SK-N-SH (cell line): ENCODE results near the gene PCOLCE2. TPM values are rescaled to one million over a fixed set of nuclear protein-coding genes. Genes with fewer than 3 reads are reported as not detected.

Experiments
- CTCF ChIA-PET: fragments of 300-600, 350-600 bp; formaldehyde crosslinking; extraction: SDS; loops from one replicate; lab custom pipeline; 2021; lab: Yijun Ruan, JAX
- POLR2A ChIA-PET: fragments of 350-600 bp; sonication (Branson Sonifier 250); formaldehyde crosslinking; extraction: SDS; loops from one replicate; lab custom pipeline; 2020; ENCODE audit warnings: antibody characterized with exemption, inconsistent platforms; lab: Yijun Ruan, JAX
- DNase-seq: peaks from one replicate; pipeline ENCODE4 v3.0.0; 2012
- H2AFZ ChIP-seq: fragments of 200-600 bp; sonication (generic); 2 replicates; pipeline ENCODE4 v1.8.1; 2016; ENCODE audit warnings: antibody characterized with exemption, mild to moderate bottlenecking, low read depth
- H3F3A ChIP-seq: fragments of 200-600 bp; sonication (generic); replicated peaks from 2 replicates; pipeline ENCODE3; 2016; ENCODE audit warnings: antibody characterized with exemption, mild to moderate bottlenecking; ENCODE audit not compliant: insufficient read depth
- H3K27ac ChIP-seq, 2 experiments: fragments of 200-500 bp in 1 of 2; fragments of 200-600 bp in 1 of 2; sonication (Bioruptor generic) in 1 of 2; sonication (generic), shearing (Covaris generic) in 1 of 2; 2 replicates each; pipeline versions ENCODE4 v1.5.1 to v1.6.1; 2014 to 2016; ENCODE audit warnings: low read depth in 2 of 2, inconsistent platforms in 1 of 2, low read length in 1 of 2, mild to moderate bottlenecking in 1 of 2, mixed read lengths in 1 of 2
- H3K27me3 ChIP-seq: fragments of 200-600 bp; sonication (generic), shearing (Covaris generic); 2 replicates; pipeline ENCODE4 v1.6.1; 2016; ENCODE audit warnings: mixed run types; ENCODE audit not compliant: insufficient read depth
- H3K36me3 ChIP-seq, 2 experiments: fragments of 200-500 bp in 1 of 2; fragments of 200-600 bp in 1 of 2; sonication (Bioruptor generic) in 1 of 2; sonication (generic) in 1 of 2; replicated peaks in 1 of 2; 2 replicates each; pipeline versions ENCODE3 to v1.5.1; 2014 to 2016; ENCODE audit warnings: low read length in 1 of 2, mild to moderate bottlenecking in 1 of 2; ENCODE audit not compliant: insufficient read depth in 2 of 2, control insufficient read depth in 1 of 2
- H3K4me1 ChIP-seq, 2 experiments: fragments of 200-500 bp in 1 of 2; fragments of 200-600 bp in 1 of 2; sonication (Bioruptor generic) in 1 of 2; sonication (generic), shearing (Covaris generic) in 1 of 2; 2 replicates each; pipeline versions ENCODE4 v1.5.1 to v1.6.1; 2014 to 2016; ENCODE audit warnings: low read depth in 1 of 2, low read length in 1 of 2, mixed run types in 1 of 2; ENCODE audit not compliant: insufficient read depth in 2 of 2, control insufficient read depth in 1 of 2
- H3K4me2 ChIP-seq: fragments of 200-600 bp; sonication (generic), shearing (Covaris generic); 2 replicates; pipeline ENCODE4 v1.6.1; 2017; ENCODE audit warnings: mixed run types
- H3K4me3 ChIP-seq, 2 experiments: fragments of 200-500 bp in 1 of 2; fragments of 200-600 bp in 1 of 2; sonication (Bioruptor generic) in 1 of 2; sonication (generic), shearing (Covaris generic) in 1 of 2; 2 replicates each; pipeline versions ENCODE4 v1.5.1 to v1.8.1; 2014 to 2016; ENCODE audit warnings: low read depth in 2 of 2, inconsistent platforms in 1 of 2, low read length in 1 of 2, mild to moderate bottlenecking in 1 of 2, mixed read lengths in 1 of 2, moderate library complexity in 1 of 2
- H3K79me2 ChIP-seq: fragments of 200-600 bp; sonication (generic); 2 replicates; pipeline ENCODE4 v1.8.1; 2017; ENCODE audit warnings: mild to moderate bottlenecking; ENCODE audit not compliant: insufficient read depth
- H3K9ac ChIP-seq: fragments of 200-600 bp; sonication (generic); 2 replicates; pipeline ENCODE4 v1.6.1; 2017; ENCODE audit warnings: mixed run types
- H3K9me2 ChIP-seq: fragments of 200-600 bp; sonication (generic); 2 replicates; pipeline ENCODE4 v1.6.1; 2017; ENCODE audit warnings: mixed run types
- H3K9me3 ChIP-seq: fragments of 200-600 bp; sonication (generic); 2 replicates; pipeline ENCODE4 v1.6.1; 2017; ENCODE audit warnings: mixed run types, mild to moderate bottlenecking, moderate library complexity
- H4K20me1 ChIP-seq: fragments of 200-600 bp; sonication (generic); 2 replicates; pipeline ENCODE4 v1.6.1; 2017; ENCODE audit warnings: mild to moderate bottlenecking, mixed run types; ENCODE audit not compliant: insufficient read depth
- CHD2 ChIP-seq: fragments of 150-350 bp; IDR thresholded peaks from 2 replicates; pipeline ENCODE4 v1.6.1; 2018; ENCODE audit warnings: low read length; ENCODE audit not compliant: partially characterized antibody
- CTCF ChIP-seq: fragments of 200-600 bp; sonication (generic); IDR thresholded peaks from 2 replicates; pipeline ENCODE4 v1.6.1; 2017; ENCODE audit warnings: antibody characterized with exemption, mild to moderate bottlenecking, moderate library complexity
- EP300 ChIP-seq, 2 experiments: IDR thresholded peaks; 2 replicates each; pipeline versions ENCODE4 v1.4.0 to v1.6.1; 2012; ENCODE audit warnings: borderline replicate concordance in 1 of 2, low read depth in 1 of 2, low read length in 1 of 2
- FOSL2 ChIP-seq: IDR thresholded peaks from 2 replicates; pipeline ENCODE4 v1.4.0; 2012; ENCODE audit warnings: low read depth, mild to moderate bottlenecking, moderate library complexity, borderline replicate concordance
- FOXJ3 ChIP-seq: sonication (generic); formaldehyde crosslinking; IDR thresholded peaks from 2 replicates; pipeline ENCODE4 v1.5.1; 2020; ENCODE audit warnings: mild to moderate bottlenecking, missing genetic modification reagents
- GABPA ChIP-seq: IDR thresholded peaks from 2 replicates; pipeline ENCODE4 v1.4.0; 2012; ENCODE audit warnings: low read depth, mild to moderate bottlenecking
- GATA2 ChIP-seq: sonication (generic); formaldehyde crosslinking; IDR thresholded peaks from 2 replicates; pipeline ENCODE4 v1.5.0; 2020; ENCODE audit warnings: mild to moderate bottlenecking, missing genetic modification reagents
- JUND ChIP-seq: IDR thresholded peaks from 2 replicates; pipeline ENCODE4 v1.4.0; 2012
- MEF2A ChIP-seq: IDR thresholded peaks from 2 replicates; pipeline ENCODE4 v1.4.0; 2012; ENCODE audit warnings: low read depth, borderline replicate concordance
- MXI1 ChIP-seq: IDR thresholded peaks from 2 replicates; pipeline ENCODE4 v1.6.1; 2012; ENCODE audit warnings: mild to moderate bottlenecking, low read depth, low read length, improper control_type of control experiment
- NRF1 ChIP-seq: IDR thresholded peaks from 2 replicates; pipeline ENCODE4 v1.6.1; 2012; ENCODE audit warnings: low read depth, mild to moderate bottlenecking, low read length
- POLR2AphosphoS5 ChIP-seq: IDR thresholded peaks from 2 replicates; pipeline ENCODE4 v1.6.1; 2012; ENCODE audit warnings: low read depth, low read length
- RAD21 ChIP-seq: IDR thresholded peaks from 2 replicates; pipeline ENCODE4 v1.6.1; 2012; ENCODE audit warnings: mild to moderate bottlenecking, low read length
- RCOR1 ChIP-seq: fragments of 150-350 bp; IDR thresholded peaks from 2 replicates; pipeline ENCODE4 v1.6.1; 2017; ENCODE audit warnings: antibody characterized with exemption, low read length
- RFX5 ChIP-seq: IDR thresholded peaks from 2 replicates; pipeline ENCODE4 v1.6.1; 2012; ENCODE audit warnings: mild to moderate bottlenecking, improper control_type of control experiment, low read length
- TAF1 ChIP-seq: IDR thresholded peaks from 2 replicates; pipeline ENCODE4 v1.6.1; 2012; ENCODE audit warnings: low read depth, mild to moderate bottlenecking, low read length, moderate library complexity, borderline replicate concordance
- TEAD4 ChIP-seq: IDR thresholded peaks from 2 replicates; pipeline ENCODE4 v1.4.0; 2012; ENCODE audit warnings: mild to moderate bottlenecking, borderline replicate concordance; ENCODE audit not compliant: insufficient read depth
- WGBS: methylation state at CpG from one replicate; pipeline ENCODE4 v1.1.6; 2017; ENCODE audit warnings: low lambda C conversion rate; 5-methylcytosine and 5-hydroxymethylcytosine counted together
- polyA plus RNA-seq, 3 experiments: library from polyadenylated mRNA; depleted of rRNA; stranded (reverse); fragments of >200 nt; gene quantifications; 2 replicates each; pipeline ENCODE4 v1.2.3, GENCODE V29; 2012
- TF ChIP-seq, protein P1 (sequence below): IDR thresholded peaks from 2 replicates; pipeline ENCODE4; 2012
- TF ChIP-seq, protein P2 (sequence below): IDR thresholded peaks from 2 replicates; pipeline ENCODE4 v1.4.0; 2012; ENCODE audit warnings: low read depth, borderline replicate concordance
- TF ChIP-seq, protein P3 (sequence below): IDR thresholded peaks from 2 replicates; pipeline ENCODE4 v1.4.0; 2012; ENCODE audit warnings: low read depth
- TF ChIP-seq, protein P4 (sequence below): fragments of 150-350 bp; IDR thresholded peaks from 2 replicates; pipeline ENCODE4 v1.6.1; 2016; ENCODE audit warnings: mild to moderate bottlenecking, low read depth, low read length

Gene PCOLCE2
- polyA plus RNA-seq, 1 of the 3 experiments (the other 2 are of a cell fraction), result 22.2 TPM

- H3K27me3 ChIP-seq, result no peaks in the 10 kb centered on the region
- no peaks in the 10 kb centered on the region for H3K9me2 ChIP-seq
- H4K20me1 ChIP-seq, result no peaks in the 10 kb centered on the region
- CTCF ChIA-PET, result no interaction called here
- DNase-seq, result no peak
- H2AFZ ChIP-seq, result no peak overlapping the region
- H3K9ac ChIP-seq, result no peak overlapping the region
- H3K36me3 ChIP-seq, result no peaks in the 10 kb centered on the region
- H3K4me1 ChIP-seq, result peaks cover 0 to 10% of the 10 kb centered on the region in 2 experiments; a peak in 3 of 4 replicates
- H3K27ac ChIP-seq, result no peak overlapping the region
- WGBS, result 71% methylated on average over 2 of the region's 2 CpGs
- H3K4me3 ChIP-seq, result no peak overlapping the region
- POLR2A ChIA-PET, result no interaction called here
- no peaks in the 10 kb centered on the region for H3K9me3 ChIP-seq
- H3F3A ChIP-seq, result peaks cover 16% of the 10 kb centered on the region
- H3K4me2 ChIP-seq, result no peak overlapping the region
- TF ChIP-seq NRF1, result no peak
- TF ChIP-seq CHD2, result no peak
- TF ChIP-seq MEF2A, result no peak
- TF ChIP-seq MXI1, result no peak
- H3K79me2 ChIP-seq, result no peaks in the 10 kb centered on the region
Observed at GRCh38 chr3:142910280-142910679, 21.4 kb upstream of the PCOLCE2 start.

- Histone ChIP-seq H3K27ac (no peak overlapping the region), H3K79me2 (no peaks in the 10 kb centered on the region), H3K9me2 (no peaks in the 10 kb centered on the region), H3K4me1 (peaks cover 0 to 10% of the 10 kb centered on the region in 2 experiments; a peak in 3 of 4 replicates), H3K9ac (no peak overlapping the region), H2AFZ (no peak overlapping the region), H3K36me3 (no peaks in the 10 kb centered on the region), H3K4me2 (no peak overlapping the region), H4K20me1 (no peaks in the 10 kb centered on the region), H3K9me3 (no peaks in the 10 kb centered on the region), H3K27me3 (no peaks in the 10 kb centered on the region), H3F3A (peaks cover 16% of the 10 kb centered on the region), H3K4me3 (no peak overlapping the region)
- CTCF ChIA-PET, result interaction anchor here (5.1 kb wide), 1 partner anchor 81 kb away, joined by 18 read pairs; no protein-coding TSS in a partner anchor
- DNase-seq, result no peak
- POLR2A ChIA-PET, result no interaction called here
- 36% methylated on average over 3 of the region's 3 CpGs for WGBS
- no peak for TF ChIP-seq GABPA
- TF ChIP-seq JUND, result no peak
- TF ChIP-seq, protein P1, sequence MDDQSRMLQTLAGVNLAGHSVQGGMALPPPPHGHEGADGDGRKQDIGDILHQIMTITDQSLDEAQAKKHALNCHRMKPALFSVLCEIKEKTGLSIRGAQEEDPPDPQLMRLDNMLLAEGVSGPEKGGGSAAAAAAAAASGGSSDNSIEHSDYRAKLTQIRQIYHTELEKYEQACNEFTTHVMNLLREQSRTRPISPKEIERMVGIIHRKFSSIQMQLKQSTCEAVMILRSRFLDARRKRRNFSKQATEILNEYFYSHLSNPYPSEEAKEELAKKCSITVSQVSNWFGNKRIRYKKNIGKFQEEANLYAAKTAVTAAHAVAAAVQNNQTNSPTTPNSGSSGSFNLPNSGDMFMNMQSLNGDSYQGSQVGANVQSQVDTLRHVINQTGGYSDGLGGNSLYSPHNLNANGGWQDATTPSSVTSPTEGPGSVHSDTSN, result no peak
- TF ChIP-seq RAD21, result no peak
- no peak for TF ChIP-seq TEAD4
- TF ChIP-seq FOSL2, result no peak
- TF ChIP-seq, protein P2, sequence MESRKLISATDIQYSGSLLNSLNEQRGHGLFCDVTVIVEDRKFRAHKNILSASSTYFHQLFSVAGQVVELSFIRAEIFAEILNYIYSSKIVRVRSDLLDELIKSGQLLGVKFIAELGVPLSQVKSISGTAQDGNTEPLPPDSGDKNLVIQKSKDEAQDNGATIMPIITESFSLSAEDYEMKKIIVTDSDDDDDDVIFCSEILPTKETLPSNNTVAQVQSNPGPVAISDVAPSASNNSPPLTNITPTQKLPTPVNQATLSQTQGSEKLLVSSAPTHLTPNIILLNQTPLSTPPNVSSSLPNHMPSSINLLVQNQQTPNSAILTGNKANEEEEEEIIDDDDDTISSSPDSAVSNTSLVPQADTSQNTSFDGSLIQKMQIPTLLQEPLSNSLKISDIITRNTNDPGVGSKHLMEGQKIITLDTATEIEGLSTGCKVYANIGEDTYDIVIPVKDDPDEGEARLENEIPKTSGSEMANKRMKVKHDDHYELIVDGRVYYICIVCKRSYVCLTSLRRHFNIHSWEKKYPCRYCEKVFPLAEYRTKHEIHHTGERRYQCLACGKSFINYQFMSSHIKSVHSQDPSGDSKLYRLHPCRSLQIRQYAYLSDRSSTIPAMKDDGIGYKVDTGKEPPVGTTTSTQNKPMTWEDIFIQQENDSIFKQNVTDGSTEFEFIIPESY, result no peak
- no peak for TF ChIP-seq POLR2AphosphoS5
- no peak for TF ChIP-seq TAF1
- no peak for TF ChIP-seq CTCF
- TF ChIP-seq FOXJ3 (CRISPR knock-in tag), result no peak
- no peak for TF ChIP-seq RFX5
- TF ChIP-seq, protein P3, sequence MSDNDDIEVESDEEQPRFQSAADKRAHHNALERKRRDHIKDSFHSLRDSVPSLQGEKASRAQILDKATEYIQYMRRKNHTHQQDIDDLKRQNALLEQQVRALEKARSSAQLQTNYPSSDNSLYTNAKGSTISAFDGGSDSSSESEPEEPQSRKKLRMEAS, result no peak
- TF ChIP-seq, protein P4, sequence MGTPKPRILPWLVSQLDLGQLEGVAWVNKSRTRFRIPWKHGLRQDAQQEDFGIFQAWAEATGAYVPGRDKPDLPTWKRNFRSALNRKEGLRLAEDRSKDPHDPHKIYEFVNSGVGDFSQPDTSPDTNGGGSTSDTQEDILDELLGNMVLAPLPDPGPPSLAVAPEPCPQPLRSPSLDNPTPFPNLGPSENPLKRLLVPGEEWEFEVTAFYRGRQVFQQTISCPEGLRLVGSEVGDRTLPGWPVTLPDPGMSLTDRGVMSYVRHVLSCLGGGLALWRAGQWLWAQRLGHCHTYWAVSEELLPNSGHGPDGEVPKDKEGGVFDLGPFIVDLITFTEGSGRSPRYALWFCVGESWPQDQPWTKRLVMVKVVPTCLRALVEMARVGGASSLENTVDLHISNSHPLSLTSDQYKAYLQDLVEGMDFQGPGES, result no peak
- TF ChIP-seq EP300 (IDR thresholded peaks at IDR 0.05; ENCODE audit: borderline replicate concordance in 1 of 2, low read depth in 1 of 2, low read length in 1 of 2), result no peak
- TF ChIP-seq GATA2 (CRISPR knock-in tag), result no peak
- no peak for TF ChIP-seq CHD2
- no peak for TF ChIP-seq RCOR1
- TF ChIP-seq NRF1, result no peak
Observed at GRCh38 chr3:142909282-142909681, 20.4 kb upstream of the PCOLCE2 start.
